Mammary epithelial cell (primary cell): ENCODE data around the gene TNN.

Source experiments
- EZH2 ChIP-seq: IDR thresholded peaks from 2 replicates; pipeline ENCODE4 v1.6.1; 2012; ENCODE audit warnings: low read length, inconsistent platforms, borderline replicate concordance
- TF ChIP-seq, protein P1 (sequence below), 2 donors: IDR thresholded peaks in 1 of 2; conservative IDR thresholded peaks in 1 of 2; 2 replicates each; pipeline ENCODE4 v1.5.1; 2011 to 2012; ENCODE audit warnings: inconsistent platforms in 2 of 2, low read length in 2 of 2, mild to moderate bottlenecking in 2 of 2, control low read depth in 1 of 2, low read depth in 1 of 2; ENCODE audit not compliant: insufficient read depth in 1 of 2; ENCODE audit errors: extremely low read depth in 1 of 2

DNA sequence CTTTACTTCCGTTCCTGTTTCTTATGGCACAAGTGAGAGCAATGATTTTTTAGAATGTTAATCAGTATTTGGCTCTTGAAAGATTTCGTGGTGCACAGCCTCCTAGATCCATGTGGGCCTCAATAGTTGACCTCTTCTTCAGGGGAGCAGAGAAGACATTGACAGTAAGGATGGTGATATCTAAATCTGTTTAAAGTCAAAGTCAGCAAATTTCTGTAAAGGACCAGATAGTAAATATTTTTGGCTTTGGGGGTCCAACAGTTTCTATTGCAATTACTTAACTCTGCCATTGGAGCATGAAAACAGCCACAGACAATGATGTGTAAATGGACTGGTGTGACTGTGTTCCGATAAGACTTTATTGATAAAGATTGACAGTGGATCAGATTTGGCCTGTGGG lies 27.4 kb downstream of the TNN start:
- TF ChIP-seq, protein P1, sequence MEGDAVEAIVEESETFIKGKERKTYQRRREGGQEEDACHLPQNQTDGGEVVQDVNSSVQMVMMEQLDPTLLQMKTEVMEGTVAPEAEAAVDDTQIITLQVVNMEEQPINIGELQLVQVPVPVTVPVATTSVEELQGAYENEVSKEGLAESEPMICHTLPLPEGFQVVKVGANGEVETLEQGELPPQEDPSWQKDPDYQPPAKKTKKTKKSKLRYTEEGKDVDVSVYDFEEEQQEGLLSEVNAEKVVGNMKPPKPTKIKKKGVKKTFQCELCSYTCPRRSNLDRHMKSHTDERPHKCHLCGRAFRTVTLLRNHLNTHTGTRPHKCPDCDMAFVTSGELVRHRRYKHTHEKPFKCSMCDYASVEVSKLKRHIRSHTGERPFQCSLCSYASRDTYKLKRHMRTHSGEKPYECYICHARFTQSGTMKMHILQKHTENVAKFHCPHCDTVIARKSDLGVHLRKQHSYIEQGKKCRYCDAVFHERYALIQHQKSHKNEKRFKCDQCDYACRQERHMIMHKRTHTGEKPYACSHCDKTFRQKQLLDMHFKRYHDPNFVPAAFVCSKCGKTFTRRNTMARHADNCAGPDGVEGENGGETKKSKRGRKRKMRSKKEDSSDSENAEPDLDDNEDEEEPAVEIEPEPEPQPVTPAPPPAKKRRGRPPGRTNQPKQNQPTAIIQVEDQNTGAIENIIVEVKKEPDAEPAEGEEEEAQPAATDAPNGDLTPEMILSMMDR (conservative IDR thresholded peaks at IDR 0.05 in 1 of 2, IDR thresholded peaks at IDR 0.05 in 1 of 2; ENCODE audit: extremely low read depth in 1 of 2, insufficient read depth in 1 of 2, low read depth in 1 of 2, low read length in 2 of 2), result no peak
- no peak for TF ChIP-seq EZH2
